Effector CD8-positive, alpha-beta T cell (primary cell): Measurements from ENCODE around the gene KRTAP5-2.

ENCODE experiments used
- DNase-seq: peaks from one replicate; lab custom pipeline; 2025; lab: John Stamatoyannopoulos, UW

The KRTAP5-2 gene

GRCh38 chr11:1567721-1568100 is 30.4 kb downstream of the KRTAP5-2 start:
- no peak for DNase-seq

GRCh38 chr11:1567052-1567720 is 30.9 kb downstream of the KRTAP5-2 start:
- DNase-seq = no peak

- no peak for DNase-seq
Observed at GRCh38 chr11:1566381-1567051, 31.6 kb downstream of the KRTAP5-2 start.

GRCh38 chr11:1565904-1566247 is 32.2 kb downstream of the KRTAP5-2 start:
- DNase-seq = no peak

GRCh38 chr11:1565173-1565903 is 32.8 kb downstream of the KRTAP5-2 start:
- no peak for DNase-seq

- no peak for DNase-seq
Observed at GRCh38 chr11:1564535-1565172, 33.4 kb downstream of the KRTAP5-2 start.

GRCh38 chr11:1563697-1564534 is 34.2 kb downstream of the KRTAP5-2 start:
- no peak for DNase-seq

GRCh38 chr11:1563149-1563638 is 34.9 kb downstream of the KRTAP5-2 start:
- DNase-seq = no peak

GRCh38 chr11:1562469-1563148 is 35.5 kb downstream of the KRTAP5-2 start:
- DNase-seq = no peak

GRCh38 chr11:1561955-1562354 is 36.1 kb downstream of the KRTAP5-2 start:
- DNase-seq = no peak

- DNase-seq = no peak
Observed at GRCh38 chr11:1561266-1561665, 36.8 kb downstream of the KRTAP5-2 start.

- DNase-seq = no peak
Observed at GRCh38 chr11:1560649-1561251, 37.3 kb downstream of the KRTAP5-2 start.

- DNase-seq = no peak
Observed at GRCh38 chr11:1560002-1560648, 38.0 kb downstream of the KRTAP5-2 start.

- DNase-seq = no peak
Observed at GRCh38 chr11:1559111-1559951, 38.8 kb downstream of the KRTAP5-2 start.

GRCh38 chr11:1558775-1559110 is 39.4 kb downstream of the KRTAP5-2 start:
- no peak for DNase-seq

- DNase-seq = no peak
Observed at GRCh38 chr11:1557904-1558774, 40.0 kb downstream of the KRTAP5-2 start.

GRCh38 chr11:1557051-1557884 is 40.8 kb downstream of the KRTAP5-2 start:
- DNase-seq = no peak
